T-helper 1 cell treated with Interleukin-12 subunit alpha and Interleukin-12 subunit beta and Interleukin-4 antibody, amounts not matched to agents 30 μg/mL and 1 μg/mL, for 36 hours (primary cell): Measurements from ENCODE around the gene PLCL1.

ENCODE experiments used
- H3K27ac Mint-ChIP-seq: one replicate; pipeline ENCODE4 v1.8.0; 2021; ENCODE audit warnings: mild to moderate bottlenecking, mixed read lengths
- H3K27me3 Mint-ChIP-seq: one replicate; pipeline ENCODE4 v1.8.0; 2021; ENCODE audit warnings: low read depth, mixed read lengths
- H3K36me3 Mint-ChIP-seq: one replicate; pipeline ENCODE4 v1.8.0; 2021; ENCODE audit warnings: low read depth, mixed read lengths
- H3K4me1 Mint-ChIP-seq: one replicate; pipeline ENCODE4 v1.8.0; 2021; ENCODE audit warnings: low read depth, mixed read lengths
- H3K4me3 Mint-ChIP-seq: one replicate; pipeline ENCODE4 v1.8.0; 2021; ENCODE audit warnings: mild to moderate bottlenecking, moderate library complexity, mixed read lengths
- H3K9me3 Mint-ChIP-seq: one replicate; pipeline ENCODE4 v1.8.0; 2021; ENCODE audit warnings: mixed read lengths

The PLCL1 gene

GRCh38 chr2:198044777-198045176 is 240.4 kb downstream of the PLCL1 start:
- Mint-ChIP-seq H3K36me3 (peaks cover 3% of the 10 kb centered on the region), H3K27ac (no peak overlapping the region), H3K4me1 (peaks cover 4% of the 10 kb centered on the region), H3K9me3 (peaks cover 3% of the 10 kb centered on the region), H3K4me3 (no peak overlapping the region), H3K27me3 (no peaks in the 10 kb centered on the region)

DNA sequence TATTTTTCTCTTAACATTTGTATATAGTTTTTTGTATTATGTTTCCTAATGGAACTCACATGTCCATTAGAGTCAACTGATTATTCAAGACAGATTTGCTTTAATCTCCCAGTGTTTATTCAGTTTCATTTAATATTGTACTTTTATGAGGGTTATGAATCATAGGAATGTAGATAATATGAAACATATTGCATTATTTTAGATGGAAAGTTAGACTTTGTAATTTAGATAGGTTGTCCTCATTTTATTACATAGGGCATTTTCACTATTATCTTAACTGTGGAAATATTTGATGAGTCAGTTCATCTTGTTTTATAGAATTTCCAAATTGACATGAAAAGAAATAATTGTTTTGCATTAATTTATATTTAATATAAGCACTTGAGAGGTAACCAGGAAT is 240.8 kb downstream of the PLCL1 start:
- H3K4me1 Mint-ChIP-seq: peaks cover 4% of the 10 kb centered on the region
- H3K27me3 Mint-ChIP-seq: no peaks in the 10 kb centered on the region

DNA sequence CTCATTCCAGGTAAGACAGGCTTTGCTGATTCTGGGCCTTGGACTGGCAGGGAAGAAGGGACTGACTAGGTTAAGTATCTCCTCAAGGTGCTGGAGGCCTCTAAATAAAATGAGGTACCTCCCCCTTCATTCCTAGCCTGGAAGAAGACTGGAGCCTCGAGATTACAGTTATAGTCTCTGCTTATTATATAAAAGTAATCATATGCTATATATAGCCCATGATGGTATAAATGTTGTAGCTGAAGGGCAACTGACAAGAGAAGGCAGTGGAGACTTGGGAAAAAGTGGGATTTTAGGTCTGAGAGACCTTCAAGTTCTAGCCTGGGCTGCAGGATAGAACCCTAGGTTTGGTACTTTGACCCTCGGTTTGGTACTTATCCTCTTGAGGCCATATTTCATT is 248.3 kb downstream of the PLCL1 start:
- peaks cover 1% of the 10 kb centered on the region for H3K4me1 Mint-ChIP-seq

More for the DNA sequence above, 240.8 kb downstream of the PLCL1 start:
- Mint-ChIP-seq H3K9me3 (peaks cover 3% of the 10 kb centered on the region), H3K27ac (no peak overlapping the region), H3K4me3 (no peak overlapping the region), H3K36me3 (peaks cover 3% of the 10 kb centered on the region)

DNA sequence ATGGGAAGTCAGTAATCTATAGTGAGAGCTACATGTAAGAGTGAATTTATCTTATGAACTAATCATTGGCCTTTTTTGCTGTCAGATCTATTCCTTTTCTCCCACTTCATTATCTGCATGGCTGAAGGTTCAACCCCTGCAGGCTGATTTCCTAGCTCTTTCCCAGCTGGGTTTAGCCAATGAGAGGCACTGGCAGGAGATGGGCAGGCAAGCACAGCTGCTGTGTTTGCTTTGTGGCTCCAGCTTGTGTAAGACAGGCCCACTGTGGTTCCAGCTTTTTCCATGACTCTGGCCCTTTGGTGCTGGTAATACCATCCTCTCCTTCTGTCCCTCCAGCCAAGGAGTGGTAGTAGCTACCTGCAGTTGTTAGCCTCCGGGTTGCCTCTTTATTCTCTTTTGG is 248.8 kb downstream of the PLCL1 start:
- no peak overlapping the region for H3K4me3 Mint-ChIP-seq
- H3K4me1 Mint-ChIP-seq: peaks cover 1% of the 10 kb centered on the region
- no peak overlapping the region for H3K27ac Mint-ChIP-seq

More for the DNA sequence above, 248.3 kb downstream of the PLCL1 start:
- H3K27me3 Mint-ChIP-seq: no peaks in the 10 kb centered on the region
- H3K36me3 Mint-ChIP-seq: peaks cover 2% of the 10 kb centered on the region
- H3K27ac Mint-ChIP-seq: no peak overlapping the region
- no peaks in the 10 kb centered on the region for H3K9me3 Mint-ChIP-seq
- H3K4me3 Mint-ChIP-seq: no peak overlapping the region

GRCh38 chr2:198053776-198054175 is 249.4 kb downstream of the PLCL1 start:
- Mint-ChIP-seq H3K4me3 (no peak overlapping the region), H3K27ac (no peak overlapping the region), H3K4me1 (peaks cover 1% of the 10 kb centered on the region), H3K27me3 (no peaks in the 10 kb centered on the region), H3K36me3 (no peaks in the 10 kb centered on the region), H3K9me3 (no peaks in the 10 kb centered on the region)

More for the DNA sequence above, 248.8 kb downstream of the PLCL1 start:
- no peaks in the 10 kb centered on the region for H3K9me3 Mint-ChIP-seq
- H3K36me3 Mint-ChIP-seq: peaks cover 2% of the 10 kb centered on the region
- H3K27me3 Mint-ChIP-seq: no peaks in the 10 kb centered on the region

DNA sequence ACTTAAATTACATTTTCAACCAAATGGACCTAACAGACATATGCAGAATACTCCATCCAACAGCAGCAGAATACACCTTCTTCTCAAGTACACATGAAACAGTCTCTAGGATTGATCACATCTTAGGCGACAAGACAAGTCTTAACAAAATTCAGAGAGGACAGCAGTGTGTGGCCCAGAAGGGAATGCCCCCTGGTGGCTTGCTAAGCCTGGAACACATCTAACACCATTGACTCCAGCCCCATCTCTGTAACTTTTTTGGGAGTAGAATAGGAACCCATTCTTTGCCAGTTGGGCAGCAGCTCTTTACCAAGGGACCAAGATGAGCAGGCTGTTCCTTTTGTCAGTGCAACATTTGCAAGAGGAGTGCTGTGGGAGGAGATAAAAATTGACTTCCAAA is 249.9 kb downstream of the PLCL1 start:
- Mint-ChIP-seq H3K4me3 (no peak overlapping the region), H3K36me3 (no peaks in the 10 kb centered on the region), H3K27ac (no peak overlapping the region), H3K27me3 (no peaks in the 10 kb centered on the region), H3K4me1 (peaks cover 1% of the 10 kb centered on the region), H3K9me3 (no peaks in the 10 kb centered on the region)

DNA sequence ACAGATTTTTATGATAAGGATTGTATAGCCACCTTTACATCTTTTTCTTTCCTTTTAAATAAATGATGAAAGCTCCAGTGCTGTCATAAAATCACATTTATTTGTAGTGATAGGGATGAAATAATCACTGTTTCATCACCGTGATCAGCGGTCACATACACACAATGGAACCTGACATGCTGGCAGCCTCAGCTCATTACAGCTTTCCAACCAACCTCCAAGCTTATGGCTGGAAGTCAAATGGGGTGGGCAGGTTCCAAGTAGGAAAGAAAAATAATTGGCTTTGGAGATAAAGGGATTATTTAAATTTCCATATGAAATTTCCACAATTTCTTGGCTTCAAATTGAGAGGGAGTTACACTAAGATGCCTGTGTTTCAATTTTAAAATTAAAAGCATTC is 251.3 kb downstream of the PLCL1 start:
- no peaks in the 10 kb centered on the region for H3K27me3 Mint-ChIP-seq
- no peaks in the 10 kb centered on the region for H3K9me3 Mint-ChIP-seq
- no peak overlapping the region for H3K4me3 Mint-ChIP-seq
- no peak overlapping the region for H3K27ac Mint-ChIP-seq
- no peaks in the 10 kb centered on the region for H3K36me3 Mint-ChIP-seq
- H3K4me1 Mint-ChIP-seq: peaks cover 1% of the 10 kb centered on the region

DNA sequence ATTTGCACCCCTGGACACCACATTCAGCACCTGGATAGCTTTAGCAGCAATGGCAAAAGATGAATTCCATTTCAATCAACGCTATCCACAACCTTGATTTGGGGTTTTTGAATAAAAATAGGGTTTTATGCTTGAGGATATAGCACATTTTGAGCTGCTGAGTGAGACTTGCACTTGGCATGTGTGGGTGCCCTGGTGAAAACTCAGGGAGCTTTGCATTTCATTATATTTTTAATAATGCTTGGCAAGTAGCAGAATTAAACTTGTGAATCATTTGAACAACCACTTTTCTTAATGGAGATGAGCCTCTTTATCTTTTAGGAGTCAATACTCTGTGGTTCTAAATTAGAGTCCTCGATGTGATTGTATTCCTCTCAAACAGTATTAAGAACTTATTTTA is 252.4 kb downstream of the PLCL1 start:
- Mint-ChIP-seq H3K36me3 (no peaks in the 10 kb centered on the region), H3K27me3 (no peaks in the 10 kb centered on the region), H3K9me3 (no peaks in the 10 kb centered on the region), H3K4me1 (peaks cover 1% of the 10 kb centered on the region), H3K4me3 (no peak overlapping the region), H3K27ac (no peak overlapping the region)

DNA sequence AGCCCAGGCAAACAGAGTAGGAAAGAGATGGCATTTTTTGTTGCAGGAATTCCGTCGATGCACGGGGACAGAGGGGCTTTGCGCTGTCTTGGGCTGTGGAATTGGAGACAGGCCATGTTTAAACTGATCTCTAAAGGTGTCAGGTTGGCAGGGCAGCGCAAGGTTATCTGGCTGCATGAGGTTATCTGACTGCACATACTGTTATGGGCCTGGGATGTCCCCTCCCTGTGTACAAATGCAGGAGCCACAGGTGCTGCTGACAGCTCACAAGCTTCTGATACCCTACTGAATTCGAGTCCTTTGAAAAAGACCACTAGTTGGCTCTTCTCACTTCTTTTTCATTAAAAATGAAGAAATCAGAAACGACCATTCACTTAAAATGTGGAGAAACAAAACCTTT is 255.4 kb downstream of the PLCL1 start:
- no peaks in the 10 kb centered on the region for H3K36me3 Mint-ChIP-seq
- H3K4me1 Mint-ChIP-seq: peaks cover 1% of the 10 kb centered on the region
- H3K4me3 Mint-ChIP-seq: no peak overlapping the region
- no peaks in the 10 kb centered on the region for H3K27me3 Mint-ChIP-seq
- no peak overlapping the region for H3K27ac Mint-ChIP-seq
- no peaks in the 10 kb centered on the region for H3K9me3 Mint-ChIP-seq

- H3K4me3 Mint-ChIP-seq: no peak overlapping the region
- no peaks in the 10 kb centered on the region for H3K9me3 Mint-ChIP-seq
- no peaks in the 10 kb centered on the region for H3K36me3 Mint-ChIP-seq
- H3K4me1 Mint-ChIP-seq: peaks cover 1% of the 10 kb centered on the region
- no peaks in the 10 kb centered on the region for H3K27me3 Mint-ChIP-seq
- no peak overlapping the region for H3K27ac Mint-ChIP-seq
Measured at GRCh38 chr2:198060277-198060676, 255.9 kb downstream of the PLCL1 start.

GRCh38 chr2:198062826-198063225 is 258.4 kb downstream of the PLCL1 start:
- no peak overlapping the region for H3K4me3 Mint-ChIP-seq

DNA sequence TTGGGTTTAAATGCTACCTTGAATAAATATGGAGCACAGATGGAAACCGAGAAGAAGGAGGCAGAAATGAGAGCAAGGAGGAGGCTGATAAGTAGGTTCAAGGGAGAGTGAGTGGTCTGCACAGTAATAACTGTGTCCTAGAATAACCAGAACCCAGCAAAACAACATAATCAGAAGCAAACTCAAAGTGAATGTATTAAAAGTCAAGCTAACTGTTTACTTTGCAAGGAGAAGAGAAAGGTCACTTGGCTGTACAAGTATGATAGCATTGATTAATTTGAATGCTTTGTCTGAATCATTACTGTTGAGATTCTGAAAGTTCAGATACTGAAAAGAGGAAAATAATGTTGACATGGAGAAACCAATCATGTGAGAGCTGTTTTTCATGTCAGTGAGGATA is 258.8 kb downstream of the PLCL1 start:
- Mint-ChIP-seq H3K36me3 (no peaks in the 10 kb centered on the region), H3K9me3 (no peaks in the 10 kb centered on the region), H3K27ac (no peak overlapping the region), H3K4me1 (no peaks in the 10 kb centered on the region), H3K27me3 (no peaks in the 10 kb centered on the region), H3K4me3 (no peak overlapping the region)

More at GRCh38 chr2:198062826-198063225, 258.4 kb downstream of the PLCL1 start:
- Mint-ChIP-seq H3K27ac (no peak overlapping the region), H3K4me1 (no peaks in the 10 kb centered on the region), H3K27me3 (no peaks in the 10 kb centered on the region), H3K9me3 (no peaks in the 10 kb centered on the region), H3K36me3 (no peaks in the 10 kb centered on the region)

DNA sequence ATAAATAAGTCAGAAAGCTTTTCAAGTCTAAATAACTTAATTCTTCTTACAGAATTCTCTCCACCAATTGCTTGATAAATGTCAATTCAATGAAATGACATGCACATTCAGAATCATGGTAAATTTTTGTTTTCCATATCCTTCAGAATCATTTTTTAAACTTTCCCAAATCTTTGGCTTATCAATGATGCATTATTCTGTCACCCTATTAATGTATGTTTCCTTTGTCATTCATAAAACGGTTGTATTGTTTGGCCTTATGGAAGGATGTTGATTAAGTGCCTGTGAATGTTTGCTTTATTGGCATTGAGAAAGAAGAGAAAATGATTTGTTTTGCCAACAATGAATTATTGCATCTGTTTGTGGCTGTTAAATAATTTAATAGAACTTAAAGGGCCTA is 260.9 kb downstream of the PLCL1 start:
- no peaks in the 10 kb centered on the region for H3K9me3 Mint-ChIP-seq
- no peaks in the 10 kb centered on the region for H3K4me1 Mint-ChIP-seq
- no peak overlapping the region for H3K27ac Mint-ChIP-seq

GRCh38 chr2:198066597-198066996 is 262.2 kb downstream of the PLCL1 start:
- no peaks in the 10 kb centered on the region for H3K4me1 Mint-ChIP-seq
- no peaks in the 10 kb centered on the region for H3K27me3 Mint-ChIP-seq
- no peak overlapping the region for H3K4me3 Mint-ChIP-seq

More for the DNA sequence above, 260.9 kb downstream of the PLCL1 start:
- H3K4me3 Mint-ChIP-seq: no peak overlapping the region
- no peaks in the 10 kb centered on the region for H3K36me3 Mint-ChIP-seq
- no peaks in the 10 kb centered on the region for H3K27me3 Mint-ChIP-seq

GRCh38 chr2:198072655-198073054 is 268.3 kb downstream of the PLCL1 start:
- H3K9me3 Mint-ChIP-seq: no peaks in the 10 kb centered on the region
- H3K4me1 Mint-ChIP-seq: no peaks in the 10 kb centered on the region
- H3K27me3 Mint-ChIP-seq: no peaks in the 10 kb centered on the region
- no peaks in the 10 kb centered on the region for H3K36me3 Mint-ChIP-seq
- H3K4me3 Mint-ChIP-seq: no peak overlapping the region
- H3K27ac Mint-ChIP-seq: no peak overlapping the region

More at GRCh38 chr2:198066597-198066996, 262.2 kb downstream of the PLCL1 start:
- Mint-ChIP-seq H3K36me3 (no peaks in the 10 kb centered on the region), H3K9me3 (no peaks in the 10 kb centered on the region), H3K27ac (no peak overlapping the region)

DNA sequence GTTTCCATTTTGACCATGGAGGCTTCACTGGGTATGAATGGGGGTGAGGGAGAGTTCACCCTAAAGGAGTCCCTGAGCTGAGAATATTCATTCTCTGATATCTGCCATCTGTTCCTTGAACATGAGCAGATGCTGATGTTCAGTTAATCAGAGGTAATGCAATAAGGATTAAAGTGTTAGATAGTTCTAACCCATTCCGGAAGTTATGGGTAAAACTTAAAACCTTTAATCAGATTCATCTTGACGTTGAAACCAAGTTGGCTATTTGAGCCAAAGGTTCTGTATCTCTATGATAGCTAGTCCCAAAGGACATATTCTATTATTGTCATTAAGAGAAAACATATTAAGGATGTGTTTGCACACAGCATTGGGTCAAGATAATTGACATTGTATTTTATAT is 268.9 kb downstream of the PLCL1 start:
- no peaks in the 10 kb centered on the region for H3K36me3 Mint-ChIP-seq
- H3K4me3 Mint-ChIP-seq: no peak overlapping the region
- no peaks in the 10 kb centered on the region for H3K4me1 Mint-ChIP-seq
- no peaks in the 10 kb centered on the region for H3K27me3 Mint-ChIP-seq
- H3K27ac Mint-ChIP-seq: no peak overlapping the region
- no peaks in the 10 kb centered on the region for H3K9me3 Mint-ChIP-seq
